Glomerular endothelial cell (primary cell): Measurements from ENCODE around the gene RASA4B. TPM values are rescaled to one million over a fixed set of nuclear protein-coding genes. Genes with fewer than 3 reads are reported as not detected.
"Not testable (repeated sequence)": the region's sequence is repeated elsewhere in the genome, so short reads cannot be mapped to it uniquely, and the experiment has no call there.

ENCODE experiments used
- DNase-seq: peaks from one replicate; pipeline ENCODE4 v3.0.0-alpha.2; 2011; ENCODE audit warnings: low read depth, low spot score; ENCODE audit errors: extremely low read depth
- total RNA-seq: library from RNA; depleted of rRNA; stranded (reverse); fragments of >200 nt; gene quantifications from 2 replicates; pipeline ENCODE4 v1.2.3, GENCODE V29; 2015

Gene RASA4B
- total RNA-seq, 1 donor from 2014 or later: 14.4 TPM

- peak; percentile 9 for DNase-seq
Observed at GRCh38 chr7:102512642-102513221, 4.8 kb downstream of the RASA4B start.

DNA sequence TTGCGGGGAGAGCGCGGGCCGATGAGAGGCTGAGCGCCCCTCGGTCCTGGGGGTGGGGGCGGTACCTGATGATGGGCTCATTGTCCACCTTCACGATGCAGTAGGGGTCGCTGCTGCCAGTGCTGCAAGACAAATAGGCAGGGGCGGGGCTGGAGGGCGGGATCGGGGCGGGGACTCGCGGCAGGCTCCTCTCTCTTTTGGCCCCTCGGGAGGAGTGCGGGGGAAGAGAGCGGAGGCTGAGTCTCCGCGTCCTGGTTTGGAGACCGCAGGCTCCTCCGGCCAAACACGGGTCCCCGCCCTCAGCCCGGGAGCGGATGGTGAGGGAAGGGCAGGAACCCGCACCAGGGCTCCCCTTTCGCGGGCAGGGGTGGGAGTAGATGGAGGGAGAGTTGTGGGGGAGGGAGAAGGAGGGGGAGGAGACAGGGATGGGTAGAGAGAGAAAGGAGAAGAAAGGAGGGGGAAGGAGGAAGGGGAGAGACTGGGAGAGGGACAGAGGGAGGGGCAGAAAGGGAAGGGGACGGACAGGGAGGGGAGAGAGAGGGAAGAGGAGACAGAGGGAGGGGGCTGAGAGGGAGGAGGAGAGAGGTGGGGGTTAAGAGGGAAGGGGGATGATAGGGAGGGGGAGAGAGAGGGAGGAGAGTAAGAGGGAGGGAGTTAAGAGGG lies 5.6 kb downstream of the RASA4B start:
- DNase-seq: not testable (repeated sequence)

- not testable (repeated sequence) for DNase-seq
Observed at GRCh38 chr7:102510575-102510974, 7.0 kb downstream of the RASA4B start.

GRCh38 chr7:102507410-102508088 lies 10.0 kb downstream of the RASA4B start:
- not testable (repeated sequence) for DNase-seq

DNA sequence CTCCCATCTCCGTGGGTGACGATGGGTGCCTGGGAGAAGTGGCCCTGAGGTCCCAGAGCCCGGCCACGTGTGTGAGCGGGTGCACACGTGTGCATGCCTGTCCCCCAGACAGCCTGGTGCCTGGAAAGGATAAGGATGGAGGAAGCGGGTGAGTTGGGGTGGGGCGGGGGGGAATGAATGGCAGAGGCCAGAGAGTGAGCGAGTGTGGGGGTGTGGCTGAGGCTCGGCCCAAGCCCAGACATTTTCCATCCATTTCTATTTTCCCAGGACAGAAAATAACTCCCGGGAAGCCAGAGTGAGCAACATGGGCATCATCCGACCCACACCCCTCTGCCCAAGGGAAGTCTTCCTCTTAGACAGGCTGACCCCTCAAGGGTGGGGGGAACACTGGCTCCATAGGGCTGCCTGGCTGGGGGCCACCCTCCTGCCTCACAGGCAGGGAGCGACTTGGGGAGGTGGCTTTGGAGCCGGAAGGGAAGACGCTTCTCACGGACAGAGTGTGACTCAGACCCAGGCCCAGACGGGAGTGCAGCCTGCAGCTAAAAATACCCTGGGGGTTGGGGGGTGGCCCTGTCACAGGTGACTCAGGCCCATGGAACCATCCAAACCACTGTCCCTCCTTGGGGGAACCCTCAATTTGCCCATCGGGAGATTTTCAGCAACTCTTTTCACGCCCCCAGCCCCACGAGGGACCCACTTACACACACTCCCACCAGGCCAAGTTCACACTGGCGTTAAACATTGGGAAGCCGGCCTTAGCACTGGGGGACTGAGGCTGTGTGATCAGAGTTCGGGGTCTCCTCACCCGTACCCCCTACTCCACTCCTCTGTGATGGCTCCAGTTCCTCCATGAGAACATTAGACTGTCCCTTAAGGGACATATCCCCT lies 12.0 kb downstream of the RASA4B start:
- not testable (repeated sequence) for DNase-seq

GRCh38 chr7:102503141-102503540 lies 14.4 kb downstream of the RASA4B start:
- not testable (repeated sequence) for DNase-seq

DNA sequence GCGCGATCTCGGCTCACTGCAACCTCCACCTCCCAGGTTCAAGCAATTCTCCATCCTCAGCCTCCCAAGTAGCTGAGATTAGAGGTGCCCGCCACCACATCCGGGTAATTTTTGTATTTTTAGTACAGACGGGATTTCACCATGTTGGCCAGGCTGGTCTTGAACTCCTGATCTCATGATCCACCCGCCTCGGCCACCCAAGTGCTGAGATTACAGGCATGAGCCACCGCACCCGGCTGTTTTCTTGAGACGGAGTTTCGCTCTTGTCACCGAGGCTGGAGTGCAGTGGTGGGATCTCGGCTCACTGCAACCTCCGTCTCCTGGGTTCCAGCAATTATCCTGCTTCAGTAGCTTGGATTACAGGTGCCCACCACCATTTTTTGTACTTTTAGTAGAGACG lies 19.3 kb downstream of the RASA4B start:
- DNase-seq: not testable (repeated sequence)

- not testable (repeated sequence) for DNase-seq
Observed at GRCh38 chr7:102497308-102497707, 20.3 kb downstream of the RASA4B start.

DNA sequence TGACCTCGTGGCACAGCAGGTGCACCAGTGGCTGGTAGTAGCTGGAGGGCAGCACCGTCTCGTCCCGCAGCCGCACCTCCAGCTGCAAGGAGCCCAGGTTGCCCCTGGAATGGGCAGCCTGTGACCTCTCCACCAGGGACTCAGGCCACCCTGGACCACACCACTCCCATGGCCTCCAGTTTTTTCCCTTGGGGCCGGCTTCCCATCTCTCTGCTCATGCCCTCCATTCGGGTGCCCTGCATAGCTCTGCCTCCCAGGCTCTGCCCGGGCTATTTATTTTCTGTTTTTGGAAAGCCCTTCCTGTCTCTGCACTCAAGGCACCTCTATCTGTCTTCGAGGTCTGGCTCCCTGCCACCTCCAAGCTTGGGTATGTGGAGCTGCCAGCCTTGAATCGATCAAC lies 20.7 kb downstream of the RASA4B start:
- DNase-seq: not testable (repeated sequence)

DNA sequence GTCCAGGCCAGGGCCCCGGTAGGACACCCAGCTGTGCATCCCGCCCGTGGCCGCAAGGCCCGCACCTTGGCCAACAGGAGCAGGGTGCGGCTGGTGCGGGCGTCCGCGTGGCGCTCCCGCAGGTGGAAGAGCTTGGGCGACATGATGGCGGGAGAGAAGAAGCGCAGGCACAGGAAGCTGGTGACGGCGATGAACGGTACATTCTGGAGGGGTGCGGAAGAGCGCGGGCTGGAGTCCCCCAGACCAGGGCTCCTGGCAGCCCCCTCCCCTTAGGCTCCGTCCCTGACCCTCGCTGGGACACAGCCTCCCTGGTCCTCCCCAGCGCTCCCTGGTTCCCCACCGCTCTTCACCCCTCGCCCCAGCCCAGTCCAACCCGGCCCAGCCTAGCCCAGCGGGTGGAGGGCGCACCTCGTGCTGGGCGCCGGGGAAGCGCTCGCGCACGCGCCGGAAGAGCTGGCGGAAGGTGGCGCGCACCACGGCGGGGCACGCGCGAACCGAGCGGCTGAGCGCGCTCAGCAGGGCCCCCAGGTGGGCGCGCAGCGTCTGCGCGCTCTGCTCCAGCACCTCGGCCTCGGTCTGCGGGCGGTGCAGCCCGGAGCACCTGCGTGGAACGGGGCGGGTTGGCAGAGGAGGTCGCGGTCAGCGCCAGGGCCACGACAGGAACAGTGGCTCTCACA lies 23.0 kb downstream of the RASA4B start:
- not testable (repeated sequence) for DNase-seq

DNA sequence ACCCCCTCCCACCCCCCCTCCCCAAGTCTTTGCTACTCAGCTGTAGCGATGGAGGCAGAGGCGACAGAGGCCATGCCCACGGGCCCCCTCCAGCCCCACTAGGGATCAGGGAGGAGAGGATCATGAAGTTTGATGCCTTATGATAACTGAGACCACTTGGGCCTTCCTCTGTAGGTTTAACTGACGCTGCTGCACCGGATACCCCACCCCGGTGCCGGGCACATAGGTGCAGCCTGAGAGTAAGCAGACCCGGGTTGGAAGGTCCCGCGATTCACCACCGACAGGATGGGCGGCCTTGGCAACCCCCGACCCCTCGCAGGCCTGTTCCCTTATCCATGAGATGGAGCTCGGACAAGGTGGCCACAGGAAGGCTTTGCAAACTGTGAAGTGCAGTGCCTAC lies 23.6 kb downstream of the RASA4B start:
- DNase-seq: not testable (repeated sequence)

GRCh38 chr7:102493220-102493935 lies 24.2 kb downstream of the RASA4B start:
- DNase-seq: not testable (repeated sequence)

- DNase-seq: not testable (repeated sequence)
Observed at GRCh38 chr7:102490529-102491075, 27.0 kb downstream of the RASA4B start.

DNA sequence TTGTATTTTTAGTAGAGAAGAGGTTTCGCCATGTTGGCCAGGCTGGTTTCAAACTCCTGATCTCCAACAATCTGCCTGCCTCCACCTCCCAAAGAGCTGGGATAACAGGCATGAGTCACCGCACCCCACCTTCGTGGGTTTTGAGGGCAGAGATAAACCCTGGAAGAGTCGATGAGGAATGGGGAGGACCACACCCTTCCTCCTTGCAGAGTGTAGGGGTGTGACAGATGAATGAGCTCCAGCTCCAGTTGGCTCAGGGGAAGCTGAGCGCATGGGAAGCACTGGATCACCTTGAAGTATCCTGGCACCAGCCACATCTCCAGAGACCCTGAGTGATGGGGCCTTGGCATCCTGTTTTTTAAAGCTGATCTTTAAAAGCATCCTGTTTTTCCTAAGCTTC lies 33.3 kb downstream of the RASA4B start:
- not testable (repeated sequence) for DNase-seq

GRCh38 chr7:102481962-102482361 lies 35.6 kb downstream of the RASA4B start:
- not testable (repeated sequence) for DNase-seq

DNA sequence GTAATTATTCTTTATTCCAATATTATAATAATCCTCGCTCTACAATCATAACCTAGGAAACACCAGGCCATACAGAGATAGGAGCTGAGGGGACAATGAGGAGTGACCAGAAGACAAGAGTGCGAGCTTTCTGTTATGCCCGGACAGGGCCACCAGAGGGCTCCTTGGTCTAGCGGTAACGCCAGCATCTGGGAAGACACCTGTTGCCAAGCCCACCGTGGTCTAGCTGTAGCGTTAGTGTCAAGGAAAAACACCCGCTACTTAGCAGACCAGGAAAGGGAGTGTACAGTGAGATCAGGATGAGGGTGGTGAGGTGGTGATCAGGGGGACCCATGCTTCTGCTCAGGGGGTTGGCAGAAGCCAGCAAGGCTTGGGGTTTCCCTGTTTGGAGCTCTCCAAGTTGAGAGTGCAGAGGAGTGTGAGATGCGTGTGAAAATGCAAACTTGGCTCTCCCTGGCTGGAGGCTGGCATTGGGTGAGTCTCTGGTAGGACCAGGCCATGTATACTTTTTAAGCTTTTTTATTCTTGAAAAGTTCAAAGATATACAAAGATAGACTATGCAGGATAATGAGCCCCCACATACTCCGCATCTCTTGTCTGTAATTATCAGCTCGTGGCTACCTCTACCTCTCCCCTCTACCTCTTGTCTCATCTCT lies 37.5 kb downstream of the RASA4B start:
- DNase-seq: not testable (repeated sequence)

DNA sequence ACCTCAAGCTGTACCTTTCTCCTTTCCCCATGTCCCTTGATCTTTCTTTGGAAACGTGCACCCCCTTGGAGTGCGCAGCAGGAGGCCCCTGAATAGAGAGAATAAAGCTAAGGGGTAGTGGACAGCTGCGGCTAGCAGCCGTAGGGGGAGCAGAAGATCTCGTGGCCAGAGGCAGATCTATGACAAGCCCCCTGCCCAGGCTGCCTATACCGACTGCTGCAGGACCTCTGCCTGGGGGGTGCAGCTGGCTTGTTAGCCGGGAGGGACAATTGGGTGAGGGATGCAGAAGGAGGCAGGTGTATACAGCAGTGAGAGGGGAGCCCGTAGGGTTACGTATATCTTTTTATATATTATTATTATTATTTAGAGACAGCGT lies 38.4 kb downstream of the RASA4B start:
- DNase-seq: not testable (repeated sequence)

DNA sequence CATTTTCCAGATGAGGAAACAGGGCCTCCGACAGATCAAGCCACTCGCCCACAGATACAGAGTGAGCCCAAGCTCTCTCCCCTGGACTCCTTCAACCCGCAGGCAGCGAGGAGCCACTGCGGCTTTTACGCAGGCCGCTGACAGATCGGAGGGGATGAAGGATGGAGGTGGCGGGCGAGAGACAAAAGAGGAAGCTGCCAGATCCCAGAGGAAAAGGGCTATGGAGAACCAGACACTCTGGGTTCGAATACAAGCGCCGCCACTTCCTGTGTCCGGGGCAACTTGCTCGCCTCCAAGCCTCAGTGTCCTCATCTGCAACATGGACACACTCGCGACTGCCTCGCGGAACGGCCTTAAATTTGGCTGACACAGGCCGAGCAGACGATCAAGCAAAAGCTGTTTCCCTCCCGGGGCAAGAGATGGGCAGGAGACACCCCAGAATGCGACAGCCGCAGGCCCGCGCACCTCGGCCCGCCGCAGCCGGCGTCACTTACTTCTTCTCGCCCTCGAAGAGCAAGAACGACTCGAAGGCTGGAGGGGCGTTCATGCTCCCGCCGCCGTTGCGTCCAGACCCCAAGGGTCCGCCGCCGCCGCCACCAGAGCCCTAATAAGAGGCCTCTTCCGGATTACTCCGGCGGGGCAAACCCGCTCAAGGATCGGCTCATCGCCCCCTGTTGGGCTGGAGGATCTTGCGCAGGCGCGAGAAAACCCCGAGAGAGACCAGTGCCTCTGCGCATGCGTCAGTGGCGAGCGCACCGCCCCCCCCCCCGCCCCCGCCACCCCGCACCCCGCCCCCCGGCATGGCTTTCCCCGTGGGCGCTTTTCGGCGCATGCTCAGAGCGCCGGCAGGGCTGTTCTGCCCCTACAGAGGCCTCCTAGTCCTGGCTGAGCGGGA lies 39.0 kb downstream of the RASA4B start, which contains the start of gene POLR2J:
POLR2J (minus strand) TSS at position 609 of the 895 bp plus-strand sequence; CDS start at position 547, 62 bp downstream.
- not testable (repeated sequence) for DNase-seq
